IMR-90 (cell line): ENCODE results near the gene TAS2R38. TPM values are rescaled to one million over a fixed set of nuclear protein-coding genes. Genes with fewer than 3 reads are reported as not detected.

Source experiments
- ATAC-seq: fragments of 200-7000 bp; cut with Tn5 transposase; 2 replicates; pipeline ENCODE4 v1.9.1; 2020; ENCODE audit warnings: low read depth, mild to moderate bottlenecking, moderate library complexity
- BruUV-seq: library from RNA; stranded (reverse); fragments of 400-500 nt; replicated peaks from 2 replicates; lab custom pipeline; 2021; lab: Mats Ljungman, UMichigan
- CTCF ChIA-PET: fragments of 300-600 bp; formaldehyde crosslinking; extraction: SDS; loops from one replicate; lab custom pipeline; 2021; ENCODE audit warnings: antibody characterized with exemption; lab: Yijun Ruan, JAX
- POLR2A ChIA-PET: fragments of 300-600 bp; sonication (Branson Sonifier 250); formaldehyde crosslinking; loops from one replicate; lab custom pipeline; 2022; ENCODE audit warnings: antibody characterized with exemption; ENCODE audit not compliant: unreplicated experiment; lab: Charles Lee
- DNase-seq: peaks from one replicate; pipeline ENCODE4 v3.0.0; 2013
- H2AFZ ChIP-seq: replicated peaks from 2 replicates; pipeline ENCODE3; 2013; ENCODE audit warnings: low read length, mild to moderate bottlenecking; ENCODE audit not compliant: poor library complexity
- H2AK5ac ChIP-seq: 2 replicates; pipeline ENCODE4 v1.6.1; 2013; ENCODE audit warnings: low read depth, low read length, inconsistent platforms
- H2AK9ac ChIP-seq: replicated peaks from 2 replicates; pipeline ENCODE3; 2013; ENCODE audit warnings: mild to moderate bottlenecking, low read depth, low read length, moderate library complexity; ENCODE audit not compliant: poor library complexity
- H2BK120ac ChIP-seq: 2 replicates; pipeline ENCODE4 v1.6.1; 2013; ENCODE audit warnings: low read depth, low read length, inconsistent platforms
- H2BK15ac ChIP-seq: 3 replicates; pipeline ENCODE4 v1.6.1; 2013; ENCODE audit warnings: low read depth, low read length, inconsistent platforms
- H2BK20ac ChIP-seq: 2 replicates; pipeline ENCODE4 v1.6.1; 2013; ENCODE audit warnings: low read depth, mild to moderate bottlenecking, inconsistent platforms, low read length, moderate library complexity
- H2BK5ac ChIP-seq: 2 replicates; pipeline ENCODE4 v1.6.1; 2013; ENCODE audit warnings: mild to moderate bottlenecking, low read depth, low read length, inconsistent platforms; ENCODE audit not compliant: poor library complexity, severe bottlenecking
- H3K14ac ChIP-seq: replicated peaks from 2 replicates; pipeline ENCODE4 v1.6.1; 2013; ENCODE audit warnings: low read depth, low read length, inconsistent platforms
- H3K18ac ChIP-seq: 2 replicates; pipeline ENCODE4 v1.6.1; 2013; ENCODE audit warnings: low read depth, low read length, control low read depth
- H3K23ac ChIP-seq: 2 replicates; pipeline ENCODE4 v1.6.1; 2013; ENCODE audit warnings: low read depth, low read length, inconsistent platforms
- H3K27ac ChIP-seq: 2 replicates; pipeline ENCODE4 v1.5.1; 2013; ENCODE audit warnings: mild to moderate bottlenecking, control low read depth, low read length; ENCODE audit not compliant: insufficient read depth
- H3K27me3 ChIP-seq: 2 replicates; pipeline ENCODE4 v1.6.1; 2013; ENCODE audit warnings: low read length; ENCODE audit not compliant: control insufficient read depth, insufficient read depth
- H3K36me3 ChIP-seq: 2 replicates; pipeline ENCODE4 v1.6.1; 2013; ENCODE audit warnings: low read length, mixed read lengths; ENCODE audit not compliant: control insufficient read depth, insufficient read depth
- H3K4ac ChIP-seq: 2 replicates; pipeline ENCODE4 v1.6.1; 2013; ENCODE audit warnings: low read depth, low read length, inconsistent platforms
- H3K4me1 ChIP-seq: 2 replicates; pipeline ENCODE4 v1.6.1; 2013; ENCODE audit warnings: low read length, mixed read lengths; ENCODE audit not compliant: control insufficient read depth, insufficient read depth
- H3K4me2 ChIP-seq: 2 replicates; pipeline ENCODE4 v1.6.1; 2013; ENCODE audit warnings: low read depth, mild to moderate bottlenecking, control low read depth, low read length, moderate library complexity
- H3K4me3 ChIP-seq: 2 replicates; pipeline ENCODE4 v1.5.1; 2013; ENCODE audit warnings: low read depth, mild to moderate bottlenecking, control low read depth, low read length, moderate library complexity; ENCODE audit not compliant: insufficient read depth
- H3K56ac ChIP-seq: 2 replicates; pipeline ENCODE4 v1.6.1; 2013; ENCODE audit warnings: low read length, inconsistent platforms; ENCODE audit not compliant: insufficient read depth; ENCODE audit errors: extremely low read depth
- H3K79me1 ChIP-seq, 2 experiments: 2 replicates each; pipeline ENCODE4 v1.6.1; 2013; ENCODE audit warnings: low read length in 2 of 2, inconsistent platforms in 1 of 2, low read depth in 1 of 2
- H3K9ac ChIP-seq: 2 replicates; pipeline ENCODE4 v1.6.1; 2013; ENCODE audit warnings: low read depth, low read length, control low read depth
- H3K9me1 ChIP-seq: 2 replicates; pipeline ENCODE4 v1.6.1; 2013; ENCODE audit warnings: low read length, inconsistent platforms; ENCODE audit not compliant: insufficient read depth
- H3K9me3 ChIP-seq: 2 replicates; pipeline ENCODE4 v1.6.1; 2013; ENCODE audit warnings: low read length; ENCODE audit not compliant: control insufficient read depth, insufficient read depth
- H4K20me1 ChIP-seq: 2 replicates; pipeline ENCODE4 v1.6.1; 2013; ENCODE audit warnings: low read length, inconsistent platforms; ENCODE audit not compliant: insufficient read depth
- H4K5ac ChIP-seq: 2 replicates; pipeline ENCODE4 v1.6.1; 2013; ENCODE audit warnings: mild to moderate bottlenecking, low read depth, low read length, control low read depth
- H4K8ac ChIP-seq, 2 experiments: 2 replicates each; pipeline ENCODE4 v1.6.1; 2013; ENCODE audit warnings: low read depth in 2 of 2, low read length in 2 of 2, control low read depth in 1 of 2, inconsistent platforms in 1 of 2
- H4K91ac ChIP-seq: 2 replicates; pipeline ENCODE4 v1.6.1; 2013; ENCODE audit warnings: low read depth, low read length, inconsistent platforms; ENCODE audit not compliant: insufficient read depth
- CEBPB ChIP-seq: IDR thresholded peaks from 2 replicates; pipeline ENCODE4 v1.6.1; 2012; ENCODE audit warnings: low read depth, low read length, improper control_type of control experiment
- FOS ChIP-seq: fragments of 150-350 bp; IDR thresholded peaks from 2 replicates; pipeline ENCODE4 v1.6.1; 2016; ENCODE audit warnings: low read depth, low read length
- MAZ ChIP-seq: IDR thresholded peaks from 2 replicates; pipeline ENCODE4 v1.6.1; 2012; ENCODE audit warnings: low read depth, mild to moderate bottlenecking, low read length, improper control_type of control experiment, moderate library complexity, borderline replicate concordance
- MXI1 ChIP-seq: IDR thresholded peaks from 2 replicates; pipeline ENCODE4 v1.6.1; 2012; ENCODE audit warnings: low read depth, mild to moderate bottlenecking, low read length, moderate library complexity, borderline replicate concordance
- RFX5 ChIP-seq: IDR thresholded peaks from 2 replicates; pipeline ENCODE4 v1.8.0; 2012; ENCODE audit warnings: low read depth, mild to moderate bottlenecking, low read length, moderate library complexity
- WGBS, 2 experiments: methylation state at CpG; one replicate each; pipeline versions ENCODE4 v1.1.5 to v1.1.7; 2013; ENCODE audit warnings: missing lambda C conversion rate in 2 of 2; ENCODE audit not compliant: insufficient read length in 1 of 2; ENCODE audit errors: extremely low coverage in 2 of 2; 5-methylcytosine and 5-hydroxymethylcytosine counted together
- dilution Hi-C: fragments of 300-500 bp; cut with HindIII; formaldehyde crosslinking; loops from one replicate; pipeline ENCODE4 v1.14.3; 2018; ENCODE audit warnings: low sequenced_read_pairs; ENCODE audit not compliant: unreplicated experiment
- in situ Hi-C: fragments of 300-500 bp; cut with MboI; formaldehyde crosslinking; loops from 3 replicates; pipeline ENCODE4 v1.14.3; 2019; ENCODE audit warnings: low sequenced_read_pairs, inconsistent platforms, mixed read lengths
- intact Hi-C: fragments of 100-400 bp; cut with micrococcal nuclease; formaldehyde crosslinking; loops from 2 replicates; pipeline ENCODE4 v1.10.0; 2022
- polyA plus RNA-seq, 3 experiments: library from polyadenylated mRNA; depleted of rRNA; stranded (reverse); fragments of >200 nt; gene quantifications; 2 replicates each; pipeline ENCODE4 v1.2.3, GENCODE V29; 2012; ENCODE audit warnings: low replicate concordance in 1 of 3
- total RNA-seq: library from RNA; depleted of rRNA; stranded (reverse); fragments of >200 nt; gene quantifications from 2 replicates; pipeline ENCODE4 v1.2.3, GENCODE V29; 2012
- TF ChIP-seq, protein P1 (sequence below): fragments of 150-350 bp; IDR thresholded peaks from 2 replicates; pipeline ENCODE4 v1.6.1; 2017; ENCODE audit warnings: mild to moderate bottlenecking, antibody characterized with exemption, low read length, low read depth
- TF ChIP-seq, protein P2 (sequence below): conservative IDR thresholded peaks from 2 replicates; pipeline ENCODE4 v1.5.1; 2012; ENCODE audit warnings: mild to moderate bottlenecking, low read depth, low read length, improper control_type of control experiment

The TAS2R38 gene
- total and polyA plus RNA-seq, 2 of the 4 experiments (the other 2 are of a cell fraction), result not detected

DNA sequence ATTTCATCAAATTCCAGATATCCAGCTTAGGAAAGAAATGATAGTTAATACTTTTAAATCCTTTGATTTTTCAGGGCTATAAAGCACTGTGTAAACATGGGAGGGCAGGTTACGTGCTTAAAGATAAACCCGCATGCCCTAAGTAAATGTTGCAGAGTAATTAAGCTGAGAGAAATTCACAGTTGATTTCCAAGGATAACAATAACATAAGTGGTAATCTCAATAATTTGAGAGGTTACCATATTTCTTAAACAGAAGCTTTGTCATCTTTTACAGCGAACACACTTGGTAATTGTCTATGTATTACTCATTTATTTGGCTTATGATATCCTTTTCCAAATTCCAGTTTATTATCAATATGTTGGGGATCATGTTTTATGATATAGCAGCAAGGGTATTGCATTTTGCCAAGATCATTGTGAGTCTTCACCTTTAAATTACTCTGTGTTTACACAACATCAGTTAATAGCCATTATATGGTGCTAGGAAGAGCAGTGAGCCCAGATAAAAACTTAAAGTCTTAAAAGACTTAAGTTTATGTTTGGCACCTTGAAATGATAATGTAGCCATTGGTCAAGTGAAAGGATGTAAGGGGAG is 37.5 kb upstream of the TAS2R38 start:
- Histone ChIP-seq H3K4me3 (no peak overlapping the region), H4K91ac (no peak overlapping the region), H3K14ac (no peak overlapping the region), H3K27ac (no peak overlapping the region), H2BK15ac (no peak overlapping the region), H3K56ac (no peak overlapping the region), H3K18ac (no peak overlapping the region), H4K5ac (no peak overlapping the region), H2AK5ac (no peak overlapping the region), H2AFZ (no peak overlapping the region), H3K27me3 (no peaks in the 10 kb centered on the region), H4K8ac (no peak overlapping the region), H3K9me1 (no peaks in the 10 kb centered on the region), H4K20me1 (no peaks in the 10 kb centered on the region), H2BK5ac (no peak overlapping the region), H3K4ac (no peak overlapping the region), H3K4me2 (no peak overlapping the region), H3K9me3 (peaks cover 10% of the 10 kb centered on the region), H2AK9ac (no peak overlapping the region), H3K36me3 (no peaks in the 10 kb centered on the region), H3K4me1 (no peaks in the 10 kb centered on the region), H3K23ac (no peak overlapping the region), H3K79me1 (no peaks in the 10 kb centered on the region), H2BK20ac (no peak overlapping the region), H2BK120ac (no peak overlapping the region), H3K9ac (no peak overlapping the region)
- ChIA-PET POLR2A (no interaction called here), CTCF (no interaction called here)
- no TSS peak for BruUV-seq
- in situ Hi-C loops (no loop called here), intact Hi-C loops (no loop called here), dilution Hi-C loops (no loop called here)
- WGBS, 2 experiments, result no CpG with 5 or more reads among the region's 3 CpGs
- TF ChIP-seq MAZ (no peak), RFX5 (no peak), FOS (no peak), CEBPB (no peak), MXI1 (no peak)
- TF ChIP-seq, protein P1, sequence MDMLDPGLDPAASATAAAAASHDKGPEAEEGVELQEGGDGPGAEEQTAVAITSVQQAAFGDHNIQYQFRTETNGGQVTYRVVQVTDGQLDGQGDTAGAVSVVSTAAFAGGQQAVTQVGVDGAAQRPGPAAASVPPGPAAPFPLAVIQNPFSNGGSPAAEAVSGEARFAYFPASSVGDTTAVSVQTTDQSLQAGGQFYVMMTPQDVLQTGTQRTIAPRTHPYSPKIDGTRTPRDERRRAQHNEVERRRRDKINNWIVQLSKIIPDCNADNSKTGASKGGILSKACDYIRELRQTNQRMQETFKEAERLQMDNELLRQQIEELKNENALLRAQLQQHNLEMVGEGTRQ, result no peak
- TF ChIP-seq, protein P2, sequence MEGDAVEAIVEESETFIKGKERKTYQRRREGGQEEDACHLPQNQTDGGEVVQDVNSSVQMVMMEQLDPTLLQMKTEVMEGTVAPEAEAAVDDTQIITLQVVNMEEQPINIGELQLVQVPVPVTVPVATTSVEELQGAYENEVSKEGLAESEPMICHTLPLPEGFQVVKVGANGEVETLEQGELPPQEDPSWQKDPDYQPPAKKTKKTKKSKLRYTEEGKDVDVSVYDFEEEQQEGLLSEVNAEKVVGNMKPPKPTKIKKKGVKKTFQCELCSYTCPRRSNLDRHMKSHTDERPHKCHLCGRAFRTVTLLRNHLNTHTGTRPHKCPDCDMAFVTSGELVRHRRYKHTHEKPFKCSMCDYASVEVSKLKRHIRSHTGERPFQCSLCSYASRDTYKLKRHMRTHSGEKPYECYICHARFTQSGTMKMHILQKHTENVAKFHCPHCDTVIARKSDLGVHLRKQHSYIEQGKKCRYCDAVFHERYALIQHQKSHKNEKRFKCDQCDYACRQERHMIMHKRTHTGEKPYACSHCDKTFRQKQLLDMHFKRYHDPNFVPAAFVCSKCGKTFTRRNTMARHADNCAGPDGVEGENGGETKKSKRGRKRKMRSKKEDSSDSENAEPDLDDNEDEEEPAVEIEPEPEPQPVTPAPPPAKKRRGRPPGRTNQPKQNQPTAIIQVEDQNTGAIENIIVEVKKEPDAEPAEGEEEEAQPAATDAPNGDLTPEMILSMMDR, result no peak
- ATAC-seq (no peak), DNase-seq (no peak)
